ENCODE data around the gene PLA2G4D.

The PLA2G4D gene

DNA sequence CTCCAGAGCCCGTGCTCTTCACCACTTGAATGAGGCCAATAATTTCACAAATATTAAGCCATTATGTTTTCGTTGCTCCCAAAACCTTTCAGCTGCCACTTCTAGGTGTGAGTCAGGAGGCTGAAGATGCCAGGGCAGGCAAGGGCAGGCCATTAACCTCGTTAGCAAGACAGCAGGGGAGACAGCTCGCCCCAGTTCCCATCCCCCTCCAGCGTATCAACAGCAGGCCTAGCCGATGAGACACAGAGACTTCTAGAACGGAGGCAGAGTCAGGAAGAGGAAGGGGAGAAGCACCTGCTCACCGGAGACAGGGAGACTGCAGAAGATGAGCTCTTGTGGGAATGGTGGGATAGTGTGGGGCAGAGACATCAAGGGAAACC lies 45.6 kb downstream of the PLA2G4D start:
- DNase-seq: no peak

DNA sequence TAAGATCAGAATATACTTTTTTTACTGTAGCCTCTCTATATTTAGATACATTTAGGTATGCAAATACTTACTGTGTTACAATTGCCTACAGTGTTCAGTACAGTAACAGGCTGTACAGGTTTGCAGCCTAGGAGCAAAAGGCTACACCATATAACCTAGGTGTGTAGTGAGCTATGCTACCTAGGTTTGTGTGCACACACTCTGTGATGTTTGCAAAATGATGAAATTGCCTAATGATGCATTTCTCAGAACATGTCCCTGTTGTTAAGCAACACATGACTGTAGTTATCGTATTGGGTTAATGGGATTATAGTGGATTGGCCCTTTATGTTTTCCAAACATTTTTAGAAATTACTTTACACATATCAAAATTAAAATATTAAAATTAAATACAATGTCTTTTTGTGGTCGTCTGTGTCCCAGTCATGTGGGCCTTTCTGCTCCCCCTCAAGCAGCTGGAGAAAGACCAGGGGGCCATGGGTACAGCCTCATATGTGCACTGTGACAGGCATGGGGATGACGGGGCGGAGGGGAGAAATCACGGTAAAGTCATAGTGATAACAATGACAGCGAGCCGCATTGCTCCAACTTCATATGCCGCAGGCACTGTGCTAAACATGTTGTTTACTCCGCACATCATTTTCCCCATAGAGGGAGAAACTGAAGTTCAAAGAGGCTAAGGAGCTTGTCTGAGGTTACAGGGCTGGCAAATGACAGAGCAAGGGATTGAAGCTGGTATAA lies 46.1 kb downstream of the PLA2G4D start:
- DNase-seq: no peak

DNA sequence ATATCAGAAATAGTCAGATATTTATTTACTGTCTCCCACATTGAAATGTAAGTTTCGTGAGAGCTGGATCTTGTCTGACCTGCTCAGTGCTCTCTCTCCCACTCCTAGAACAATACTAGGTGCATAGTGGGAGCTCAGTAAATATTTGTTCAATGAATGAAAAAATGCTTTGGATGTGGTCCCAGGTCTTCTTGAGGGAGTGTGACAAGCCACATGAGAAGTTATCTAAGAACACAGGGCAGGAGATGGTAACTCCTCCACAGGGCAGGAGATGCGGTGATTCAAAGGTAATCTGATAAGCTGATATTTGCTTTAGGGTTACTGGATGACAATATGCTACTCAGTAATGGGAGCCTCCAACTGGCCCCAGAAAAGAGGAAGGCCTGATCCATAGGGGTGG lies 47.8 kb downstream of the PLA2G4D start:
- DNase-seq: no peak

DNA sequence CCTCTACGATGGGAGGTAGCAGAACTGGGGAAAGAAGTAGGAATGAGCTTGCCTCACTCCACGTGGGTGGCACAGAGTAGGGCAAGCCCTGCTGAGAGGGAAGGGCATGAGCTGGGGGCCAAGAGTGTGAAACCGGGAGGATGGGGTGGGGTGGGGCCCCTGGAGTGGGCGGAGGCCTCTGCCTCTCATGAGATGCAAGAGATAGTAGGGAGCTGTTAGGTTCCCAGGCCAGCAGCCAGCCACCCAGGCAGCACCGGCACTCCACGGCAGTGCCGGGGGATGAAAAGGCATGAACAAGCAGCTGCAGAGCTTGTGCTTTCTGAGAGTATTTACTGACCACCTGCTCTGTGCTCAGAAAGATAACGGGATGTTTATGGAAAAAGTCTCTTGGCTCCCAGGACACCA lies 49.1 kb downstream of the PLA2G4D start:
- DNase-seq: no peak

DNA sequence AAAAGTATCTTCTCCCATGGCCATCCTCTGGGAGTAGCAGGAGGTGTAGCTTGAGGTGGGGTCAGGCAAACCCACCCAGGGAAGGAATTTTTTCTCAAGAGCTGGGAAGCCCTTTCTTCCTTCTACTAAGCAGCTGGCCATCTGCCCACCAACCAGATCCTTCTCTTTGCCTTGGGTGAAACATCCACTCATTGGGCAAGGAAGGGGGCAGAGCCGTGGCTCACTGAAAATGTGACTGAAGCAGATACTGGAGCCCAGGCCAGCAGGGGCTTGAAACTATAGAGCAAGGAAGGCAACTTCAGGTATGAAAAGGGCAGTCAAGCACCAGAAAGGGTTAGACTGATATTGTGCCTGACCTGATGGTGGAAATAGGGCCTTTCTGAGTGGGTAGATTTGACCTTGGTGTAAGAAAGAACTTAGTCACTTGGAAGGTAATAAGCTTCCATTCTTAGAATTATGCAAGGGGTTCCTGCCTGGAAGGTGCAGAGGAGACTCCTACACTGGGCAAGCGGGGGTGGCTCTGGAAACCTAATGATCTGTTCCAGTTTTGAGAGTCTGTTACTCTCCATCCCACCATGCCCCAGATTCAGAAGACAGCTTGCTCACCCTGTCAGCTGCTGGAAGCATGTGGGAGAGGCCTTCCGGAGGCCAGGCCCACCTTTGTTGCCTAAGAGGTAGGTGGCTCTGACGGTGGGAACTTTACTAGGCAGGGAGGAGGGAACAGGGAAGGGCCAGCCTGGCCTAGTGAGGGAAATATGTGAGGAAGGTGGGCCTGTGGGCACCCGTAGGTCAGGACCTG lies 51.6 kb downstream of the PLA2G4D start:
- no peak for DNase-seq

DNA sequence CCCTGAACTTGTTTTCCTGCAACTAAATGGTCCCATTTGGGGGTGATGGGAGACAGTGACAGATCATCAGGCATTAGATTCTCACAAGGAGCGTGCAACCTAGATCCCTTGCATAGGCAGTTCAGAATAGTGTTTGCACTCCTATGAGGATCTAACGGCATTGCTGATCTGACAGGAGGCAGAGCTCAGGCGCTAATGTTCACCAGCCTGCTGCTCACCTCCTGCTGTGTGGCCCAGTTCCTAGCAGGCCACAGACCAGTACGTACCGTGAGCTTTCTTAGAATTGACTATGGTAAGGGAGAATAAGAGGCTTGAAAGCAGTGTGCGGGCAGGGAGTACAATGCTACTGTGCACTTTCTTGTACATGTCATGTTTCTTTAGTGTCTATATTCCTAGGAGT lies 56.0 kb downstream of the PLA2G4D start:
- DNase-seq: no peak

DNA sequence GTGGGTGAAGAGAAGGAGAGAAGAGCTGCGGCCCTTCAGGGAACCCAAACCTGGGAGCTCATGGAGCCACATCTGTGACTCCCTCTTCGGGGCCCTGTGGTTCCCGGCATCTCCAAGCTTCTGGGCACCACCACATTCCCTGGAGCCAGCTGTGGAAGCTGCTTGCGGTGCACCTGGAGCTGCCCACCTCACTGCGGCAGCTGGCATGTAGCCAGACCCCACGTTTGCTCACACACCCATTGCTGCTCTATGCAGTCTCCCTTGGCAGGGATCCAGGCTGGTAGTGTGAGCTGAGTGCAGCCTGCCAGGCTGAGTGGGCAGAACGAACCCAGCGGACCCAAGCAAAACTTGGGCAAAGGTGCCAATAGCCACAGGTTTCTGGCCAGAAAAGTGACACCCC lies 56.7 kb downstream of the PLA2G4D start:
- peak; percentile 54 for DNase-seq

DNA sequence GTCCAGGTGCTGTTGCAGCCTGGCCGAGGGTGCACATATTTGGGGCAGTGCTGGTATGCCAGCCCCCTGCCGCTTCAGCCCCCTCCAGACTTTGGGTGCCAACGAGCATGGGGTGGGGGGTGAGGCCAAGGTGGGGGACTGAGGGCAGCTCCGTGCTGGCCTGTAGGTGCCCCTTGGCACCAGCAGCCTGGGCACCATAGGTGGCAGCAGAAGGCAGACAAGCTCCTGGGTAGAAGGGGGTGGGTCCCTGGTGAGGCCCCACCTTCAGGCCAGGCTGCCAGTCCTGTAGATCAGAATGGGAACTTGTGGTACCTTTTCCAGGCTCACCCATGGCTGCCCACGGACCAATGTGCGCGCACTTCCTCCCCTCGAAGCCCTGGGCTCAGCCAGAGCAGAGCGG lies 57.4 kb downstream of the PLA2G4D start:
- no peak for DNase-seq

DNA sequence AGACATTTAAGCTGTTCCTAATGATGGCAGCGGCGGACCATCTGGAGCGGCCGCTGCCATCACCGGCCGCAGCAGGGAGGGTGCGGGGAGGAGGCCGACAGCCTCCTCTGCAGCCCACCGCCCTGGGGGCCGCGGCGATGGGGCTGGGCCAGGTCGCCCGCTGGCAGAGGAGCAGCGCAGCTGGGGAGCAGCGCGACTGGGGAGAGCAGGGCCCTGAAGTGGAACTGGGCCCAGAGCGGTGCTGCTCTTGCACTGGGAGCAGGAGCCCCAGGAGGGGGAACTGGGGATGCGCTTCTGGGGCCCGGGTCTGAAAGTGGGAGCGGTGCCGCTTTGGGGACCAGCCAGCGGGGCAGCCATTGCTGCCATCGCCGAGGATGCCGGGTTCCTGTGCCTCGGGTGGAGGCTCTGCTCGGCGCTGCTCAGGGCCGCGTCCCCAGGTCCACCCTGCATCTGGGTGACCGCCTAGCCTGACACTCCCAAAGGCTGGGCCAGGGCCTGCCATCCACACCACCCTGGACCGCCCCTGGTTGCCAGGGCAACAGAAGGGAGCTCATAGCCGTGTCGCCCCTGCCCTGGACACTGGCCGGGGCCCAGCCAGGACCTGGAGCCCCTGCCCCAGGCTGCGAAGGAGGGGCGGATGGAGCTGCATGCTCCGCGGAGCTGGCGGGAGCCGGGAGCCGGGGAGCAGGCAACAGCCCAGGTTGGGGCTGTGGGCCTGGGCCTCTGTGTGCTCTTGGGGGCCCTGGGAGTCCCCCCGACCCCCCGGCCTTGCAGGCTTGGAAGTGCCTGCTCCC lies 58.1 kb downstream of the PLA2G4D start:
- DNase-seq: no peak

DNA sequence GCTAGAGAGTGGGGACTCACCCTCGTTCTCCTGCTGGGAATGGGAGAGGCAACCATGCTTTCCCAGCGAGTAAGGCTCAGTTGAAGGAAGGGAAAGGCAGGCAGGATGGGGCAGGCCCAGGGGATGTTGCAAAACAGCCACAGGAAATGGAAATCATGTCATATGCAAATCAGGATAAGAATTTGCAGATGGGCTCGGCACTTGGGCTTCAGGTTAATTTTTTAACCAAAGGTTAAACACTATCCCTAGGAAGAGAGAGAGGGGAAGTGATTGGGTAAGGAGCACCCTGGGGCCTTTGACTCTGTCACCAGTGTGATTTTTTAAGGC lies 59.0 kb downstream of the PLA2G4D start:
- no peak for DNase-seq

DNA sequence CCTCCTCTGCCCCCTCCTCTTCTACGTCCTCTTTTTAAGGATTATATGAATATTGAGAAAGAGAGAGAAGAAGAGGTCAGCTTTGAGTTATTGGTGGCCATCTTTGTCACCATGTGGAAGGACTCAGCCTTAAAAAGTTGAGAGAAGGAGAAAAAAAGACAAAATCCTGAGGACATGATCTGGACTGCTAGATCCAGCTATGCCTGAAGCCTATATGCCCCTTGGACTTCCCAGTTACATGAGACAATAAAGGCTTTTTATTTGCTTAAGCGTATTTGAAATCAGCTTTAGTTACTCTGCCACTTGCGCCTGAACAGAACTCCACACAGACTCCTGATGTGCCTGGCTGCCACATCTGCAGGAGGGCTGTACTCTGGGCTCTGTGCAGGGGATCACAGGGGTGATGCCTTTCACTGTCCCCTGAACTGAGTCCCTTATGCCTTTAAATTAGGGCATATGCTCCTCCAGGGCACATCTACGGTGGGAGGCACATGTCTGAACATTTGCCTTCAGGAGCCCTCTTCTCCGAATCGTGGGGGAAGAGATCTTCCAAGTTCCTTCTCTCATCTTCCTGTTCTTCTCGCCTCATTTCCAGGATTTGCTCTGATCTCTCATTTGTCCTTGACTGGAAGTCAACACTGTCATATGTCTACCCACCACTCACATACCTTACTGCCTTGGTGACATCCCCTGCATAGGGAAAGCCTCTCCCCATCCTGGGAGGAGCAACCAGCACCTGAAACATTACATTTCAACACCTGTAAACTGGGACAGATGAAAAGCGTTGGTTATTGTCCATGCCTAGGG lies 59.5 kb downstream of the PLA2G4D start:
- no peak for DNase-seq

DNA sequence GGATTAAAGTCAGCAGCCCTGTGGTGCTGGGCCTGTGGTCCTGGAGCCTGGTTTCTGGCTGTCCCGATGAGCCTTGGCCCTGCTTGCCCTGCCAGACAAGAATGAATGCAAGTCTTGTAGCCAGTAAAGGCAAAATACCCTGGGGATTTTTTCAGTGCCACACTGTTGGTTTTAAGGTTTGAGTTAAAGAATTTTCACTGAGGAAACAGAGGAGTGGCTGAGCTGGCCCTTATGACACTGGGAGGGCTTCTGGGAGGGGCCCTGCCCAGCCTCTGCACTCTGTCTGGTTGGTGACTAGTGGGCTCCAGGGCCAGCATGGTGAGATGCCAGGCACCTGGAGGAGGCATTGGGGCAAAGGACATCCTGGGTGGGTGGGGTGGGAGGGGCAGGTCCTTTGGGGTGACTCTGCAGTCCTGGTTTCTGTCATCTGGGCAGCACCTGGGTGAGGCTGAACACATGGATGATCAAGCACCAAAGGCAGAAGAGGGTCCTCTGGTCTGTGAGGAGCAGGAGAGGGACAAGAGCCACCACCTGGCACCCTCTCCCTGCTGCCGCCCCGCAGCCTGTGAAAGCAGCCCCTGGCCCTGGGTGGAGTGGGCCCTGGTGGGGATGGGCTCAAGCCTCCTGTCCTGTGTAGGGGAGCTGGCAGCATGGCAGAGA lies 61.0 kb downstream of the PLA2G4D start:
- DNase-seq: no peak

DNA sequence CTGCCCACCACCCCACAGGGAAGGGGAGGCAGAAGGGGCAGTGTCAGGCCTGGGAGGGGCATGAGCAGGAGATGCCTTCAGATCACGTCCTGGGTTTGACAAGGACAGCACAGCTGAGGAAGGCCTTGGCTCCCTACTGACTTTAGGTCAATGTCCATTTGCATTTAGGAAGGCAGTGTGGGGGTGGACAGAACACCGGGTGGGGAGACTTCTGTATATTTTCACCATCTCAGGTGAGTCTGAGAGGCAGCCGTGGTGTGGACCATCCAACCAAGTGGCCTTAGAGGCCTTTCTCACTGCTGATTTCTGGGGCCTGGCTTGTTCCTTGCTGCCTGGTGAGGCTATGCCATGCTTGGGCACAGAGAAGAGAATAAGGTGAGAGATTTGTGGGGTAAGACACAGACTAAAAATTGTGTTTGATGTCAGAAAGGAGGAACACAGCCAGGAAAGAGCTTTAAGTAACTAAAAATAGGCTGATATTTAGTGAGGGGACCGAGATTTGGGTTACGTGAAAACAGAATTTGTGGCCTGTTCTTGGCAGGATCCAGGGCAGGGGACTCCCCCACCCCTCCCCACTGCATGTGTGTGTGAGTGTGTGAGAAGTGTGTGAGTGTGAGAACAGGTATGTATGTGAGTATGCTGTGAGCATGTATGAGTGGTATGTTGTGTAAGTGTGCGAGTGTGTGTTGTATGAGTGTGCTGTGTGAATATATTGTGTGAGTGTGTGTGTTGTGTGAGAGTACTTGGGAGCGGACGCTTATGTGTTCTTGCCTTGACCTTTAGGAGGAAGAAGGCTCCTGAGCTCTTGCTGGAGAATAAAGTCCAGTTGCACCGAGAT lies 61.8 kb downstream of the PLA2G4D start:
- DNase-seq: no peak

DNA sequence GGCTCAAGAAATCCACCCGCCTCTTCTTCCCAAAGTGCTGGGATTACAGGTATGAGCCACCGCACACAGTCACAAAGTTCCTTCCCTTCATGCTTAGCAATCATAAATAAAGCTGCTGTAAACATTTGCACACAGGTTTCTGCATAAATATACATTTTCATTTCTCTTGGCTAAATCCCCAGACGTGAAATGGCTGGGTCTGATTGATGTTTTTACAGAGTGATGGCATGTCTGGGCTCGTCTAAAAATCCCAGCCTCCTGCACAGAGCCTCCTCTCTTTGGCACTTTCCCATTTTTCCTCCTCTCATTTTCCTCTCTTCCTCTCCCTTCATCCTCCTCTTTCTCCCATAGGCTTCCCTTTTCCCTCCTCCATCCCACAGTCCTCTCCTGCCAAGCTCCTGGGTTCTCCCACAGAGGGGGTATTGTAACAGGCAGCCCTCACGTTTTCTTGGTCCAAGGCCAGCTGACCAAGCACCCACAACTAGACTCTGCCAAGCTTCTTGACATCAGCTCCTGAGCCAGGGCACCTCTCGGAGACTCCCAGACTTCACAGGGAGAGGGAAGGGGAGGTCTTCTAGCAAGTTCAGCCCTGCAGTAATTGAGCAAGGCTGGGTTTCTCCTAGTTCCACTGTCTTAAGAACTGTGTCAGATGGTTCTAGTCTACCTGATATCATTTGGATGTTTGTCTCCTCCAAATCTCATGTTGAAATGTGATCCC lies 63.0 kb downstream of the PLA2G4D start:
- no peak for DNase-seq

DNA sequence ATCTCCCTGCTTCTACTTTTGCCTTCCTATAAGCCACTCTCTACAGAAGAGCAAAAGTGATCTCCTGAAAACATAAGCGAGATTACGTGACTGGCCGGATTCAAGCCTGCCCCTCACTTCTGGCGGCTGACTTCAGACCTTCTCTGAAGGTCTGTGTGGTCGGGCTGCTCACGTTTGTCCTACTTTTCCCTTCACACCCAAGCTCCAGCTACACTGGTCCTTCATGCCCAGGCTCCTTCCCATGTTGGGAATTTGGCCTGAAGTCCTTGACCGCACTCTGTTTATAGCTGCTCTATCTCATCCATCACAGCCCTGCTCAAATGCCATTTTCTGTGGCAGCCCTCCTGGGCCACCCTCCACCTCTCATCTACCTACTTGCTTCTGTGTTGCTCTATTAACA lies 66.8 kb downstream of the PLA2G4D start:
- DNase-seq: no peak

DNA sequence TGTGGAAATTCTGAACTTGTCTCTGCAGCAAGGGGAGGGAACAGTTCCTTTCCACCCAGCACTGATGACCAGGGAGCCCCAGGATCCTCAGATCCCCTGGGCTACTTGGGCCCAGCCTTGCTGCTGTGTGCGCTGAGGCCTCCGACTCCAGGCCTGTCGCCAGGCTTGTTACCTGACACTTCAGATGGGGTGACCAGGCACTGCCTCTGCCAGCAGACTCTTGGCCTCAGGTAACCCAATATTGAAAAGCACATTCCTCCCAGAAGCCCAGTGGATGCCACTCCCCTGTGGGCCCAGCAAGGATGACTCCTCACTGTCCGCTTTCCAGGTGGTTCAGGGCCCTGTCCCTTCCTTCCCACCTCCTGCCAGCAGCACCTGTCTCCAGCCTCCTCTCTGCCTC lies 70.1 kb downstream of the PLA2G4D start:
- DNase-seq: no peak

DNA sequence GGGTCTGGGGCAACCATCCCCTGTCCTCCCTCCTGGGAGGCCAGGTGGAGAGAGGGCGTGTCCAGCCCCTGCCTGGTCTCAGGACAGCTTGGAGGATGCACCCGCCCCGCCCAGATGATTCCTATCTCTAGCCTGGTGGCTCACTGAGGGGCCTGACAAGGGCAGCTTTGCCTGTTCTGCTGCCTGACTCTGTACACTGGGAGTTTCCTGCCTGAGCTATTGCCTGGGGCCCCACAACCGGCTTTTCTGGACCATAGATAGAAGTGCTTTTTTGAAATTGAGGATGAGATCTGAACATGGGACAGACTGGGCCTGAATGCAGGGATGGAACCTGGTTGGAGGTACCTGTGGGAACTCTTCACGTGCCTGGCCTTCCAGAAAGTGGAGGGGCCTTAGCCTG lies 72.8 kb downstream of the PLA2G4D start:
- no peak for DNase-seq

DNA sequence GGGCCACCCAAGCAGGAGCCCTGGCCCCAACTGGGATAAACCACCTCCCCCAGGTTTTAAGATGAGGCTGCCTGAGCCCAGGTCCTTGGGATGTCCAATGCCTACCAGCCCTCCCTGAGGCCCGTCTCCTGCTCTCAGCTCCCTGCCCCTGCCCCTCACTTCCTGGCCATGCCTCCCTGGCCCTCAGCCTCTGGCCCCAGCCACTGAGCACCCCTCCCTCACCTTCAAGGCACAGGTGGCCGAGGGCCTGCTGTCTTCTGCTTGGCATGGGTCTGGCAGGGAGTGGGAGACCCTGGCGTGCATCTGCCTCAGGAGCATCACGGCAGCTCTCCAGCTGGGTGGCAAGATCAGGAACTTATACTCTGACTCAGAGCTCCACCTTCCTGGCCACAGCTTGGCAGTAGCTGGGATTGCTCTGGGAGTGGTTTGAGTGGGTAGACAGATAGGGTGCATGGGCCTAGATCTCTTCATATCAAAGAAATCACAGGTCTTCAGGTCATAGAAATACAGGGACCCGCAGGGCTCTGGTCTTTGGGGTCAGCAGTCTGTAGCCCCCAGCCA lies 73.6 kb downstream of the PLA2G4D start, which contains the start of gene PLA2G4E:
Gene PLA2G4E, minus strand, starts transcription at position 330 of the 561 bp plus-strand sequence. Its CDS starts 12 bp downstream, at position 318.
- DNase-seq: no peak

DNA sequence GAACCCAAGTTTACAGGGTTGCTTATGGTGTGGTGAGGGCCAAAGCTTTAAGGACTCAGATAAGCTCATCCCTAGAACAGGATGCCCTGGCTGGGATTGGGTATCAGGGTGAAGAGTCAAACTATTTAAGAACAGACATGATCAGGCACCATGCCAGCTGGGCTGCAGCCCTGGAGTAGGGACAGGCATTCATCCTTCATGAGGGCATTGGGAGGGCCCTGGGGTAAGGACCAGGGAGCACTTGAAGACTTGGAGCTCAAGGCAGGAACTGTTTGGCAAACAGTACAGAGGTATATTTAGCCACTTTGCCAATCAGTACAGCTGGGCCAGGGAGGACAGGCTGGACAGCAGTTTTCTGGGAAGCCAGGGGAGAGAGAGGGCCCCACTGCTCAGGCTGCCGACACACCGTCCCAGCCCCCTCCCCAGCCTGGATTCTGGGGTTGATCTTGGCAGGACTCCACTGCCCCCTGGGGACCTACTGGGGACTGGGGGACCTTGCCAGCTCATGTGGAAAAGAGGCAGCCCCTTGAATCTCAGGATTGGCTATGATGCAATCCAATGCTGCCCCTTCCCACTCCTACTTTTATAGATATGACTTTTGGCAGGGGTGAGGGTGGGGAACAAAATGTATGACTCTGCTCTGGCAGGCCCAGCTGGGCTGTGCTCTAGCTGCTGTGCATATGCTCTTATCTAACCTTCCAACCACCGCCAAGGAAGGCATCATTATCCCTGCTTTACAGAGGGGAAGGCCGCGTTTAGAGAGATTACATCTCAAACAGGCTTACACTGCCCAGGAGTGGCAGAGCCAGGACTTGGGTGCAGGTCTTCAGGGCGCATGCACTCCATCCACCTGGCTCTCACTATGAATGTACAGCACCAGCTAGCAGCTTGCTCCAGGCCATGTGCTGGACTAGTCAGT lies 75.8 kb downstream of the PLA2G4D start:
- no peak for DNase-seq
